ENCODE data around the gene LYG1.

The LYG1 gene

GRCh38 chr2:99275882-99276281 lies 25.1 kb downstream of the LYG1 start:
- no peak for DNase-seq (ENCODE audit: low spot score)

GRCh38 chr2:99261242-99261641 lies 39.8 kb downstream of the LYG1 start:
- DNase-seq (ENCODE audit: low spot score): no peak

- DNase-seq (ENCODE audit: low spot score): no peak
These were observed 40.8 kb downstream of the LYG1 start for GRCh38 chr2:99260184-99260583.

GRCh38 chr2:99259465-99259864 lies 41.5 kb downstream of the LYG1 start:
- no peak for DNase-seq (ENCODE audit: low spot score)

- no peak for DNase-seq (ENCODE audit: low spot score)
These were observed 44.3 kb downstream of the LYG1 start for GRCh38 chr2:99256677-99257076.

GRCh38 chr2:99255491-99256318 lies 45.3 kb downstream of the LYG1 start, which contains the start of gene LYG2:
TSS of gene LYG2 (minus strand) at chr2:99255666. CDS start at chr2:99254260, 1,406 bp downstream.
- DNase-seq (ENCODE audit: low spot score): no peak

GRCh38 chr2:99249951-99250350 lies 51.0 kb downstream of the LYG1 start:
- DNase-seq (ENCODE audit: low spot score): no peak

- DNase-seq (ENCODE audit: low spot score): no peak
These were observed 58.8 kb downstream of the LYG1 start for GRCh38 chr2:99242151-99242550.

- DNase-seq (ENCODE audit: low spot score): no peak
These were observed 60.6 kb downstream of the LYG1 start for GRCh38 chr2:99240431-99240830.

- DNase-seq (ENCODE audit: low spot score): no peak
These were observed 62.4 kb downstream of the LYG1 start for GRCh38 chr2:99238599-99238998.
